T-helper 1 cell treated with Interleukin-12 subunit alpha and Interleukin-12 subunit beta and Interleukin-4 antibody, amounts not matched to agents 30 μg/mL and 1 μg/mL, for 36 hours (primary cell): ENCODE results near the gene SUPV3L1.
A peak's percentile ranks its signal among the peaks of the same experiment; 100 is the strongest.
"Not testable (repeated sequence)": the region's sequence is repeated elsewhere in the genome, so short reads cannot be mapped to it uniquely, and the experiment has no call there.

ENCODE experiments used
- H3K27ac Mint-ChIP-seq: one replicate; pipeline ENCODE4 v1.8.0; 2021; ENCODE audit warnings: mild to moderate bottlenecking, mixed read lengths
- H3K27me3 Mint-ChIP-seq: one replicate; pipeline ENCODE4 v1.8.0; 2021; ENCODE audit warnings: low read depth, mixed read lengths
- H3K36me3 Mint-ChIP-seq: one replicate; pipeline ENCODE4 v1.8.0; 2021; ENCODE audit warnings: low read depth, mixed read lengths
- H3K4me1 Mint-ChIP-seq: one replicate; pipeline ENCODE4 v1.8.0; 2021; ENCODE audit warnings: low read depth, mixed read lengths
- H3K4me3 Mint-ChIP-seq: one replicate; pipeline ENCODE4 v1.8.0; 2021; ENCODE audit warnings: mild to moderate bottlenecking, moderate library complexity, mixed read lengths
- H3K9me3 Mint-ChIP-seq: one replicate; pipeline ENCODE4 v1.8.0; 2021; ENCODE audit warnings: mixed read lengths

Gene SUPV3L1

GRCh38 chr10:69179743-69180524, at the start of gene SUPV3L1:
Gene SUPV3L1, plus strand, starts transcription at chr10:69180234. Its CDS starts 58 bp downstream, at chr10:69180292.
- Mint-ChIP-seq H3K4me1 (peaks cover 28% of the 10 kb centered on the region), H3K9me3 (no peaks in the 10 kb centered on the region), H3K4me3 (peak within 1 kb of the TSS; percentile 95), H3K36me3 (peaks cover 6% of the 10 kb centered on the region), H3K27ac (peak within 1 kb of the TSS; percentile 99), H3K27me3 (no peaks in the 10 kb centered on the region)

- Mint-ChIP-seq H3K4me1 (peaks cover 19% of the 10 kb centered on the region), H3K9me3 (no peaks in the 10 kb centered on the region), H3K27me3 (no peaks in the 10 kb centered on the region), H3K36me3 (peaks cover 13% of the 10 kb centered on the region), H3K4me3 (no peak overlapping the region), H3K27ac (no peak overlapping the region)
Observed at GRCh38 chr10:69130251-69130650, 49.8 kb upstream of the SUPV3L1 start.

GRCh38 chr10:69139961-69140360, 40.1 kb upstream of the SUPV3L1 start:
- H3K4me1 Mint-ChIP-seq: peaks cover 4% of the 10 kb centered on the region
- H3K27ac Mint-ChIP-seq: no peak overlapping the region
- H3K27me3 Mint-ChIP-seq: no peaks in the 10 kb centered on the region
- H3K9me3 Mint-ChIP-seq: no peaks in the 10 kb centered on the region
- H3K4me3 Mint-ChIP-seq: no peak overlapping the region
- H3K36me3 Mint-ChIP-seq: peaks cover 14% of the 10 kb centered on the region

- Mint-ChIP-seq H3K27me3 (no peaks in the 10 kb centered on the region), H3K9me3 (no peaks in the 10 kb centered on the region), H3K36me3 (peaks cover 10% of the 10 kb centered on the region), H3K4me1 (peaks cover 6% of the 10 kb centered on the region), H3K4me3 (no peak overlapping the region), H3K27ac (no peak overlapping the region)
Observed at GRCh38 chr10:69141304-69141703, 38.7 kb upstream of the SUPV3L1 start.

GRCh38 chr10:69142074-69142473, 38.0 kb upstream of the SUPV3L1 start:
- Mint-ChIP-seq H3K36me3 (peaks cover 13% of the 10 kb centered on the region), H3K4me1 (peaks cover 11% of the 10 kb centered on the region)
- H3K27me3 Mint-ChIP-seq, H3K9me3 Mint-ChIP-seq, H3K4me3 Mint-ChIP-seq, H3K27ac Mint-ChIP-seq: not testable (repeated sequence)

DNA sequence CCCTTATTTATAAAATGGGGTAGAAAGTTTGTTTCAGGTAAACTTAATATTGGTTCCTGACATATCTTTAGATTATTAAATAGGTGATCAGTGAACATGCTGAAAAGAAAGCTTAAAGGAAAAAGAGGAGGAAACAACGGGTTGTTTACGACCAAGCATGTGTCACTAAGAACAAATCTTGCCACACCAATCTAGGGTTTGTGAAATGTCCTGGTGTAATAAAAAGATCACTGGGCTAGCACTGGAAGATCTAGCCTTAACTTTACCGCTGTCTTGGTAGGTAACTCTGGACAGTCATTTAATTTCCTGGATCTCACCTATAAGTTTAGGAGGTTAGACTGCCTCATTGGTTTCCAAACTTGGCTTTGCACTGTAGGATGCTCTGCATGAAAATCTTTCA, 37.1 kb upstream of the SUPV3L1 start:
- peaks cover 14% of the 10 kb centered on the region for H3K4me1 Mint-ChIP-seq
- H3K9me3 Mint-ChIP-seq: no peaks in the 10 kb centered on the region
- H3K4me3 Mint-ChIP-seq: no peak overlapping the region
- no peaks in the 10 kb centered on the region for H3K27me3 Mint-ChIP-seq
- no peak overlapping the region for H3K27ac Mint-ChIP-seq
- peaks cover 12% of the 10 kb centered on the region for H3K36me3 Mint-ChIP-seq

DNA sequence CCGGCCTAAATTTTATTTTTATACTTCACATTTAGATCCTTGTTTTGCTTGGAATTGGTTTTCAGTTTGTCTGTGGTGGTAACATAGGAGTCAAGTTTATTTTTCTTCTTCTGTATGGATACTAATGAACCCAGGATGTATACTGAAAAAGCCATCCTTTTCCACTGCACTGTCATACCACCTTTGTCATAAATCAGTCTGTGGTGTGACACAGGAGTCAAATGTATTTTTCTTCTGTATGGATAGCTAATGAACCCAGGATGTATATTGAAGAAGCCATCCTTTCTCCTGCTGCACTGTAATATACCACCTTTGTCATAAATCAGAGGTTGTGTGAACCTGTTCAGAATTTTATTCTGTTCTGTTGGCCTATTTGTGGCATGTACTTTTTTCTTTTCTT, 34.7 kb upstream of the SUPV3L1 start:
- H3K4me1 Mint-ChIP-seq: peaks cover 19% of the 10 kb centered on the region
- no peaks in the 10 kb centered on the region for H3K9me3 Mint-ChIP-seq
- H3K4me3 Mint-ChIP-seq: no peak overlapping the region
- H3K27me3 Mint-ChIP-seq: no peaks in the 10 kb centered on the region
- no peak overlapping the region for H3K27ac Mint-ChIP-seq
- peaks cover 12% of the 10 kb centered on the region for H3K36me3 Mint-ChIP-seq

GRCh38 chr10:69145864-69146263, 34.2 kb upstream of the SUPV3L1 start:
- no peaks in the 10 kb centered on the region for H3K9me3 Mint-ChIP-seq
- peaks cover 12% of the 10 kb centered on the region for H3K36me3 Mint-ChIP-seq
- no peak overlapping the region for H3K27ac Mint-ChIP-seq
- H3K4me3 Mint-ChIP-seq: no peak overlapping the region
- H3K27me3 Mint-ChIP-seq: no peaks in the 10 kb centered on the region
- H3K4me1 Mint-ChIP-seq: peaks cover 19% of the 10 kb centered on the region

GRCh38 chr10:69146759-69147158, 33.3 kb upstream of the SUPV3L1 start:
- no peaks in the 10 kb centered on the region for H3K27me3 Mint-ChIP-seq
- H3K4me3 Mint-ChIP-seq: no peak overlapping the region
- peaks cover 21% of the 10 kb centered on the region for H3K4me1 Mint-ChIP-seq
- no peak overlapping the region for H3K27ac Mint-ChIP-seq
- no peaks in the 10 kb centered on the region for H3K9me3 Mint-ChIP-seq
- H3K36me3 Mint-ChIP-seq: peaks cover 12% of the 10 kb centered on the region

GRCh38 chr10:69151984-69152383, 28.1 kb upstream of the SUPV3L1 start:
- Mint-ChIP-seq H3K27me3 (no peaks in the 10 kb centered on the region), H3K9me3 (no peaks in the 10 kb centered on the region), H3K4me1 (peaks cover 10% of the 10 kb centered on the region), H3K36me3 (peaks cover 9% of the 10 kb centered on the region), H3K27ac (no peak overlapping the region), H3K4me3 (no peak overlapping the region)

DNA sequence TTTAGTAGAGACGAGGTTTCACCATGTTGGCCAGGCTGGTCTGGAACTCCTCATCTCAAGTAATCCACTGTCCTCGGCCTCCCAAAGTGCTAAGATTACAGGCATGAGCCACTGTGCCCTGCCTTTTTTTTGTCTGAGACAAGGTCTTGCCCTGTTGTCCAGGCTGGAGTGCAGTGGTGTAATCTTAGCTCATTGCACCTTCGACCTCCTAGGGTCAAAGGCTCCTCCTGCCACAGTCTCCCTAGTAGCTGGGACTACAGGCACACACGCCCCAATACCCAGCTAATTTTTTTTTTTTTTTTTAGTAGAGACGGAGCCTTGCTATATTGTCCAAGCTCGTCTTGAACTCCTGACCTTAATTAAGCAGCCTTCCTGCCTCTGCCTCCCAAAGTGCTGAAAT, 26.8 kb upstream of the SUPV3L1 start:
- Mint-ChIP-seq H3K27ac (no peak overlapping the region), H3K4me1 (peaks cover 7% of the 10 kb centered on the region), H3K4me3 (no peak overlapping the region), H3K36me3 (peaks cover 7% of the 10 kb centered on the region), H3K9me3 (no peaks in the 10 kb centered on the region), H3K27me3 (no peaks in the 10 kb centered on the region)

DNA sequence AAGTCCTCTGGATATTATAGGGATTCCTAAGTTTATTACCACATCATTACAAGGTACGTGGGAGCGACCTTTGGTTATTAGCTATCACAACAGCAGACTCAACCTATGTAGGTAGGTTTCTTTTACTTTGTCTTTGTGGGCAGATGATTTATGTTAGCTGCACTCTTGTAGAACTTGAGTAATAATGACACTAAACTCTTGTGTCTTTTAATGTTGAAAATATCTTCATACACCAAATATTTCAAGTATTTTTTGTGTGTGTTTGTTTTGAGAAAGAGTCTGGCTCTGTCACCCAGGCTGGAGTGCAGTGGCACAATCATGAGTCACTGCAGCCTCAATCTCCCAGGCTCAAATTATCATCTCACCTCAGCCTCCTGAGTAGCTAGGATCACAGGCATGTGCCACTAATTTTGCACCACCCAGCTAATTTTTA, 19.2 kb upstream of the SUPV3L1 start:
- no peaks in the 10 kb centered on the region for H3K9me3 Mint-ChIP-seq
- H3K36me3 Mint-ChIP-seq: peaks cover 17% of the 10 kb centered on the region
- no peaks in the 10 kb centered on the region for H3K27me3 Mint-ChIP-seq
- peaks cover 1% of the 10 kb centered on the region for H3K4me1 Mint-ChIP-seq
- H3K27ac Mint-ChIP-seq: no peak overlapping the region
- no peak overlapping the region for H3K4me3 Mint-ChIP-seq

GRCh38 chr10:69168493-69168892, 11.5 kb upstream of the SUPV3L1 start:
- peaks cover 17% of the 10 kb centered on the region for H3K36me3 Mint-ChIP-seq
- H3K27ac Mint-ChIP-seq: no peak overlapping the region
- H3K4me3 Mint-ChIP-seq: no peak overlapping the region
- H3K4me1 Mint-ChIP-seq: no peaks in the 10 kb centered on the region
- no peaks in the 10 kb centered on the region for H3K9me3 Mint-ChIP-seq
- no peaks in the 10 kb centered on the region for H3K27me3 Mint-ChIP-seq

GRCh38 chr10:69172241-69172982, 7.6 kb upstream of the SUPV3L1 start:
- Mint-ChIP-seq H3K4me1 (no peaks in the 10 kb centered on the region), H3K4me3 (no peak overlapping the region), H3K9me3 (no peaks in the 10 kb centered on the region), H3K27me3 (no peaks in the 10 kb centered on the region), H3K27ac (no peak overlapping the region), H3K36me3 (peaks cover 10% of the 10 kb centered on the region)

DNA sequence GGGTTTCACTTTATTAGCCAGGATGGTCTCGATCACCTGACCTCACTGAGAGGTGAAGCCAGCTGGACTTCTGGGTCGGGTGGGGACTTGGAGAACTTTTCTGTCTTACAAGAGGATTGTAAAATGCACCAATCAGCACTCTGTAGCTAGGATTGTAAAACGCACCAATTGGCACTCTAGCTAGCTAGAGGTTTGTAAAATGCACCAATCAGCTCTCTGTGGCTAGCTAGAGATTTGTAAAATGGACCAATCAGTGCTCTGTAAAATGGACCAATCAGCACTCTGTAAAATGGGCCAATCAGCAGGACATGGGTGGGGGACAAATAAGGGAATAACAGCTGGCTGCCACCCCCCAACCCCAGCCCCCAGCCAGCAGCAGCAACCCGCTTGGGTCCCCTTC, 4.7 kb upstream of the SUPV3L1 start:
- H3K36me3 Mint-ChIP-seq, H3K27ac Mint-ChIP-seq, H3K9me3 Mint-ChIP-seq, H3K27me3 Mint-ChIP-seq, H3K4me3 Mint-ChIP-seq: not testable (repeated sequence)
- peaks cover 10% of the 10 kb centered on the region for H3K4me1 Mint-ChIP-seq
